Activated CD8-positive, alpha-beta T cell treated with anti-CD3 and anti-CD28 coated beads for 36 hours (primary cell): ENCODE results near the gene FAM118B. TPM values are rescaled to one million over a fixed set of nuclear protein-coding genes. Genes with fewer than 3 reads are reported as not detected.

Experiments
- ATAC-seq: fragments of 200-7000 bp; cut with Tn5 transposase; one replicate; pipeline ENCODE4 v1.10.0; 2021; ENCODE audit warnings: mild to moderate bottlenecking, moderate library complexity
- CTCF ChIA-PET: fragments of 350-600 bp; sonication (Branson Sonifier 250); formaldehyde crosslinking; loops from one replicate; lab custom pipeline; 2021; ENCODE audit warnings: antibody characterized with exemption; lab: Charles Lee
- POLR2A ChIA-PET: fragments of 350-600 bp; sonication (Branson Sonifier 250); formaldehyde crosslinking; loops from one replicate; lab custom pipeline; 2021; ENCODE audit warnings: antibody characterized with exemption; lab: Charles Lee
- DNase-seq: peaks from one replicate; pipeline ENCODE4 v3.0.0-alpha.2; 2020
- H3K27ac Mint-ChIP-seq: one replicate; pipeline ENCODE4 v1.8.0; 2021; ENCODE audit warnings: mild to moderate bottlenecking, mixed read lengths
- H3K27me3 Mint-ChIP-seq: one replicate; pipeline ENCODE4 v1.8.0; 2021; ENCODE audit warnings: mixed read lengths
- H3K36me3 Mint-ChIP-seq: one replicate; pipeline ENCODE4 v1.8.0; 2021; ENCODE audit warnings: low read depth, mixed read lengths
- H3K4me1 Mint-ChIP-seq: one replicate; pipeline ENCODE4 v1.8.0; 2021; ENCODE audit warnings: low read depth, mixed read lengths
- H3K4me3 Mint-ChIP-seq: one replicate; pipeline ENCODE4 v1.8.0; 2021; ENCODE audit warnings: mild to moderate bottlenecking, moderate library complexity, mixed read lengths
- H3K9me3 Mint-ChIP-seq: one replicate; pipeline ENCODE4 v1.8.0; 2021; ENCODE audit warnings: mixed read lengths
- CTCF ChIP-seq: fragments of 200-600 bp; IDR thresholded peaks from one replicate; pipeline ENCODE4 v1.8.0; 2022; ENCODE audit warnings: antibody characterized with exemption, mild to moderate bottlenecking
- intact Hi-C: fragments of 100-400 bp; cut with micrococcal nuclease; formaldehyde crosslinking; loops from one replicate; pipeline ENCODE4 v1.10.0; 2022
- total RNA-seq, 2 experiments: library from RNA; stranded (reverse); gene quantifications; one replicate each; pipeline ENCODE4 v1.2.3, GENCODE V29; 2021

The FAM118B gene
- total RNA-seq, 2 experiments from 2014 or later, result 8.9 to 9.5 TPM

GRCh38 chr11:126262216-126262615 lies 50.6 kb downstream of the FAM118B start:
- no peaks in the 10 kb centered on the region for H3K27me3 Mint-ChIP-seq

GRCh38 chr11:126263489-126263888 lies 51.9 kb downstream of the FAM118B start:
- ChIA-PET POLR2A (interaction anchor here (0.5 to 1.6 kb wide), 3 partner anchors 19 to 1144 kb away, joined by 3 to 4 read pairs (median 3); no protein-coding TSS in a partner anchor), CTCF (no interaction called here)
- H3K4me3 Mint-ChIP-seq, result no peak overlapping the region
- H3K27me3 Mint-ChIP-seq, result no peaks in the 10 kb centered on the region
- ATAC-seq (no peak), DNase-seq (no peak)
- intact Hi-C loops, result no loop called here
- H3K9me3 Mint-ChIP-seq, result no peaks in the 10 kb centered on the region
- peaks cover 63% of the 10 kb centered on the region for H3K36me3 Mint-ChIP-seq
- H3K27ac Mint-ChIP-seq, result peak overlapping the region; percentile 2
- peaks cover 24% of the 10 kb centered on the region for H3K4me1 Mint-ChIP-seq
- TF ChIP-seq CTCF, result no peak

More at GRCh38 chr11:126262216-126262615, 50.6 kb downstream of the FAM118B start:
- no peaks in the 10 kb centered on the region for H3K9me3 Mint-ChIP-seq
- no peak overlapping the region for H3K27ac Mint-ChIP-seq
- intact Hi-C loops, result no loop called here
- ChIA-PET CTCF (interaction anchor here (0.9 kb wide), 1 partner anchor 58 kb away, joined by 3 read pairs; no protein-coding TSS in a partner anchor), POLR2A (interaction anchor here (1.1 to 1.6 kb wide), 3 partner anchors 19 to 59 kb away, joined by 3 to 6 read pairs (median 3); partner anchors contain the start of genes FAM118B and RPUSD4)
- TF ChIP-seq CTCF, result no peak
- H3K36me3 Mint-ChIP-seq, result peaks cover 54% of the 10 kb centered on the region
- ATAC-seq (no peak), DNase-seq (no peak)
- H3K4me1 Mint-ChIP-seq, result peaks cover 18% of the 10 kb centered on the region
- no peak overlapping the region for H3K4me3 Mint-ChIP-seq

- TF ChIP-seq CTCF, result no peak
- Mint-ChIP-seq H3K9me3 (no peaks in the 10 kb centered on the region), H3K27me3 (no peaks in the 10 kb centered on the region), H3K27ac (peak overlapping the region; percentile 8), H3K4me3 (peak overlapping the region; percentile 5), H3K36me3 (peaks cover 58% of the 10 kb centered on the region), H3K4me1 (peaks cover 34% of the 10 kb centered on the region)
- CTCF ChIA-PET, result no interaction called here
- intact Hi-C loops, result no loop called here
- POLR2A ChIA-PET, result interaction anchor here (0.8 to 1.9 kb wide), 2 partner anchors 8 to 14 kb away, joined by 4 to 8 read pairs; no protein-coding TSS in a partner anchor
- no peak for DNase-seq
- ATAC-seq, result no peak
These were observed 54.2 kb downstream of the FAM118B start for GRCh38 chr11:126265811-126266210.

GRCh38 chr11:126267650-126268049 lies 56.1 kb downstream of the FAM118B start:
- H3K27me3 Mint-ChIP-seq, result no peaks in the 10 kb centered on the region
- peaks cover 57% of the 10 kb centered on the region for H3K36me3 Mint-ChIP-seq
- peak overlapping the region; percentile 96 for H3K4me3 Mint-ChIP-seq
- ATAC-seq (no peak), DNase-seq (no peak)
- ChIA-PET CTCF (interaction anchor here (1.0 kb wide), 1 partner anchor 44 kb away, joined by 3 read pairs; no protein-coding TSS in a partner anchor), POLR2A (interaction anchor here (0.6 to 3.3 kb wide), 6 partner anchors 13 to 88 kb away, joined by 3 to 25 read pairs (median 3); partner anchors contain the start of genes FAM118B and RPUSD4)
- peak overlapping the region; percentile 97 for H3K27ac Mint-ChIP-seq
- no peaks in the 10 kb centered on the region for H3K9me3 Mint-ChIP-seq
- H3K4me1 Mint-ChIP-seq, result peaks cover 41% of the 10 kb centered on the region
- TF ChIP-seq CTCF, result no peak
- intact Hi-C loops, result no loop called here

- Mint-ChIP-seq H3K27me3 (no peaks in the 10 kb centered on the region), H3K4me1 (peaks cover 41% of the 10 kb centered on the region), H3K36me3 (peaks cover 56% of the 10 kb centered on the region), H3K9me3 (no peaks in the 10 kb centered on the region), H3K27ac (peak overlapping the region; percentile 97), H3K4me3 (peak overlapping the region; percentile 96)
- intact Hi-C loops, result no loop called here
- no peak for TF ChIP-seq CTCF
- CTCF ChIA-PET, result interaction anchor here (1.0 kb wide), 1 partner anchor 43 kb away, joined by 3 read pairs; no protein-coding TSS in a partner anchor
- ATAC-seq (no peak), DNase-seq (no peak)
- POLR2A ChIA-PET, result interaction anchor here (0.6 to 3.3 kb wide), 11 partner anchors 8 to 212 kb away, joined by 3 to 25 read pairs (median 3); partner anchors contain the start of genes FAM118B and RPUSD4
These were observed 56.8 kb downstream of the FAM118B start for GRCh38 chr11:126268361-126268707.
